ENCODE data around the gene CDKN1C. TPM values are rescaled to one million over a fixed set of nuclear protein-coding genes. Genes with fewer than 3 reads are reported as not detected.

CDKN1C gene
- total RNA-seq, 1 experiment from 2014 or later, result 15.4 TPM

GRCh38 chr11:2841411-2842190 is 44.0 kb downstream of the CDKN1C start:
- Histone ChIP-seq H3K4me2 (ENCODE audit: insufficient read depth, insufficient read length, low read length) (no peak overlapping the region), H2BK120ac (ENCODE audit: low read depth, low read length, poor library complexity, severe bottlenecking) (no peak overlapping the region), H3K27me3 (ENCODE audit: insufficient read depth, low read length) (no peaks in the 10 kb centered on the region; the same call in 1 of the 2 replicates), H2BK5ac (ENCODE audit: insufficient read length, low read length) (no peak overlapping the region), H2BK12ac (ENCODE audit: insufficient read length, low read depth, low read length) (no peak overlapping the region), H3K79me1 (ENCODE audit: insufficient read depth, low read depth, low read length, poor library complexity, severe bottlenecking) (no peaks in the 10 kb centered on the region), H3K27ac (ENCODE audit: insufficient read length, low read depth, low read length) (no peak overlapping the region), H4K5ac (ENCODE audit: insufficient read length, low read depth, low read length) (no peak overlapping the region), H3K14ac (ENCODE audit: insufficient read depth, low read length) (no peak overlapping the region; the same call in 1 of the 2 replicates), H3K4me1 (ENCODE audit: insufficient read depth, low read length) (no peaks in the 10 kb centered on the region), H2BK20ac (ENCODE audit: low read depth, low read length, poor library complexity, severe bottlenecking) (no peak overlapping the region), H3K56ac (ENCODE audit: insufficient read length, low read depth, low read length) (no peak overlapping the region), H3K23ac (ENCODE audit: insufficient read length, low read depth, low read length) (no peak overlapping the region), H3K9ac (ENCODE audit: extremely low read depth, insufficient read length, low read length) (no peak overlapping the region), H4K20me1 (ENCODE audit: control insufficient read depth, insufficient read depth, insufficient read length) (no peaks in the 10 kb centered on the region), H3K9me3 (ENCODE audit: control insufficient read depth, low read depth, low read length) (no peaks in the 10 kb centered on the region), H3K79me2 (ENCODE audit: insufficient read depth, low read length) (no peaks in the 10 kb centered on the region), H3T11ph (ENCODE audit: low read length) (no peak overlapping the region), H3K4ac (ENCODE audit: low read depth, low read length) (no peak overlapping the region), H2AFZ (ENCODE audit: low read length) (no peak overlapping the region), H2BK15ac (ENCODE audit: low read depth, low read length) (no peak overlapping the region), H4K91ac (ENCODE audit: insufficient read length, low read depth, low read length) (no peak overlapping the region), H4K8ac (replicated peaks; ENCODE audit: insufficient read length, low read depth, low read length) (no peak overlapping the region), H3K23me2 (ENCODE audit: insufficient read length, low read depth, low read length, poor library complexity, severe bottlenecking) (no peaks in the 10 kb centered on the region), H3K18ac (ENCODE audit: insufficient read length, low read depth, low read length) (no peak overlapping the region), H2AK5ac (ENCODE audit: insufficient read length, low read length) (no peak overlapping the region)
- DNase-seq, result no peak
- peaks cover 74% of the 10 kb centered on the region for H3K27me3 Mint-ChIP-seq (ENCODE audit: low read depth)
- no peaks in the 10 kb centered on the region for H3K9me3 Mint-ChIP-seq
- WGBS (ENCODE audit: extremely low coverage, insufficient read length, low lambda C conversion rate), result no CpG with 5 or more reads among the region's 26 CpGs
- no peak for TF ChIP-seq CTCF (conservative IDR thresholded peaks at IDR 0.05)
- H3K36me3 Mint-ChIP-seq (ENCODE audit: insufficient read depth in 1 of 3, low read depth in 3 of 3), result no peaks in the 10 kb centered on the region
- H3K4me3 Mint-ChIP-seq, result no peak overlapping the region
- H3K4me1 Mint-ChIP-seq, result peaks cover 25 to 31% of the 10 kb centered on the region in 2 experiments
- peak overlapping the region in 1 of 3 experiments; percentile 76; a peak in 1 of 7 replicates for H3K27ac Mint-ChIP-seq
